ENCODE results near the gene TRPV3.
"Not testable (repeated sequence)": the region's sequence is repeated elsewhere in the genome, so short reads cannot be mapped to it uniquely, and the experiment has no call there.

The TRPV3 gene

DNA sequence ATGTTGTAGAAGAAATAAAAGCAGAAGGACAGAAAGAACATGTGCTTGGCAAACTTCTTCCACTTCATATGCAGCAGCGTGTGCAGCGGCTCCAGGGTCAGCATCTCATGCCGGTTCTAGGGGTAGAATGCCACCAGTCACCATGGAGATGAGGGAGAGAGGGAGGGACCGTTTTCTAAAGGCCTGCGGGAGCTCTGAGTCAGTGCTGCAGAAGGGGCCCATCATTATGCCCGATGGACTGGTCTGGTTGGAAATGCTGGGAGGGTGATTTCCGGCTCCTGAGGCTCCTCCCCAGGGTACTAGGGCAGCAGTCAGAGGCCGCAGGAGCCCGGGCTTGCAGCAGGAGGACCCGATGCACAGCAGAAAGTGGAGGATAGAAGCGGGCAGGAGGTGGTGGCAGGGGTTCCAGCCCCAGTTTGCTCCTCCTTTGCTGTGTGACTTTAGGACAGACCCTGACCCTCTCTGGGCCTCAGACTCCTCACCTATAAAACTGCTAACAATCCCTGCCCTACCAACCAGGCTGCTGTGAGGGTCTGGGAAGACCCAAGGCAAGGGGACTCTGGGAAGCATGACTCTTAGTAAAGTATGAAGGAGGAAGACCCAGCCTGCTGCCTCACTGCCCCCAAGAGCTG is 28.6 kb downstream of the TRPV3 start:
- TF ChIP-seq, protein P1, sequence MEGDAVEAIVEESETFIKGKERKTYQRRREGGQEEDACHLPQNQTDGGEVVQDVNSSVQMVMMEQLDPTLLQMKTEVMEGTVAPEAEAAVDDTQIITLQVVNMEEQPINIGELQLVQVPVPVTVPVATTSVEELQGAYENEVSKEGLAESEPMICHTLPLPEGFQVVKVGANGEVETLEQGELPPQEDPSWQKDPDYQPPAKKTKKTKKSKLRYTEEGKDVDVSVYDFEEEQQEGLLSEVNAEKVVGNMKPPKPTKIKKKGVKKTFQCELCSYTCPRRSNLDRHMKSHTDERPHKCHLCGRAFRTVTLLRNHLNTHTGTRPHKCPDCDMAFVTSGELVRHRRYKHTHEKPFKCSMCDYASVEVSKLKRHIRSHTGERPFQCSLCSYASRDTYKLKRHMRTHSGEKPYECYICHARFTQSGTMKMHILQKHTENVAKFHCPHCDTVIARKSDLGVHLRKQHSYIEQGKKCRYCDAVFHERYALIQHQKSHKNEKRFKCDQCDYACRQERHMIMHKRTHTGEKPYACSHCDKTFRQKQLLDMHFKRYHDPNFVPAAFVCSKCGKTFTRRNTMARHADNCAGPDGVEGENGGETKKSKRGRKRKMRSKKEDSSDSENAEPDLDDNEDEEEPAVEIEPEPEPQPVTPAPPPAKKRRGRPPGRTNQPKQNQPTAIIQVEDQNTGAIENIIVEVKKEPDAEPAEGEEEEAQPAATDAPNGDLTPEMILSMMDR (IDR thresholded peaks at IDR 0.05; ENCODE audit: low read depth, low read length) = no peak
- H3K4me3 ChIP-seq (ENCODE audit: low read depth, low read length) = no peak overlapping the region

DNA sequence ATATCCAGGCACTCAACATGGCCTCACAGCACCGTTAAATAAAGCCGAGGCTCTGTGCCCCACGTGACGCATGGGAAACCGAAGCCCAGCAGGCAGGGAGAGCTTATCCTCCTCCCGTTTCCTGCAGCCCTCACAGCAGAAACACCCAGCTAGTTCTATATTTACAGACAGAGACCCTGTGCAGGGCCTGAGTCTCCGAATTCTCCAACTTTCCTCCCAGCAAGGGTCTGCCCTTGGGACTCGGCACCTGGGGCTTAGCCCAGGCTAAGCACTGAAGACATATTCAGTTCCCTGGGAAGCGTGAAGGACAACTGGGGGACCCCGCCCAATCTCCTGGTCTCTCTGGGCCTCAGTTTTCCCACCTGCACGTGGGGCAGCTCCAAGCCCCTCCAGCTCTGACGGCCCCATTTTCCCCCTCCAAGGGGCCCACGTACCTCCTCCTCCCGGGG is 29.2 kb downstream of the TRPV3 start:
- H3K4me3 ChIP-seq (ENCODE audit: low read depth, low read length) = no peak overlapping the region
- TF ChIP-seq, protein P1 (IDR thresholded peaks at IDR 0.05; ENCODE audit: low read depth, low read length) = no peak

DNA sequence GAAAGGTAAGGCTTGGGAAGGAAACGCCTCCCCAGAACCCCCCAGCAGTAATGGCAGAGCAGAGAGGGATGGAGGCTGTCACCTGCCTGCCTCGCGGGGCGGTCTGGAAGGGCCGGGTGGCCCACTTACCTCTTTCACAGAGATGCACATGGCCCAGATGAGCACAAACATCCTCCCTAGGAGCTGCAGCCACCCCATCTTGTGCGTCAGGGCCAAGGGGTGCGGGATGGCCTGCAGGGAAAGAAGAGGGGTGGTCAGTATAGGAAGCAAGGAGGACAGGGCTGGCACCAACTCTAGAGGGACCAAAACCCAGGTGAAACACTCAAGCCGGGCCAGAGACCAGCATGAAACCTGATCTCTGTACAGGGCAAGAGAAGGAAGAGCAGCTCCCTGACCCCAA is 29.7 kb downstream of the TRPV3 start:
- TF ChIP-seq, protein P1 (IDR thresholded peaks at IDR 0.05; ENCODE audit: low read depth, low read length) = no peak
- no peak overlapping the region for H3K4me3 ChIP-seq (ENCODE audit: low read depth, low read length)

DNA sequence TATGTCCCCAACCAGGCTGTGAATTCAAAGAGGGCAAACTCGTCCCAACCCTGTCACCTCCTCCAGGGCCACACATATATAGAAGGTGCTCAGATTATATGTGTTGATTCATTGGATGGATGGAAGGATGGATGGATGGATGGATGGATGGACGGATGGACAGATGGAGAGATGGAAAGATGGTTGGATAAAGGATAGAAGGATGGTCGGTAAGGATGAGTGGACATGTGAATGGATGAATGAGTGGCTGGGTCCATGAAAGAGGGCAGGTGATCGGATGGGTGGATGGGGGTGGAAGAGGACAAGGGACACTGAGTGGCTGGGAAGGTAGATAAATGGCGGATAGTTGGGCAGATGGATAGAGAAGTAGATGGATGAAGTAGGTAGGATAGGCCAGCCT is 30.1 kb downstream of the TRPV3 start:
- TF ChIP-seq, protein P1 (IDR thresholded peaks at IDR 0.05; ENCODE audit: low read depth, low read length) = no peak
- H3K4me3 ChIP-seq (ENCODE audit: low read depth, low read length) = no peak overlapping the region

DNA sequence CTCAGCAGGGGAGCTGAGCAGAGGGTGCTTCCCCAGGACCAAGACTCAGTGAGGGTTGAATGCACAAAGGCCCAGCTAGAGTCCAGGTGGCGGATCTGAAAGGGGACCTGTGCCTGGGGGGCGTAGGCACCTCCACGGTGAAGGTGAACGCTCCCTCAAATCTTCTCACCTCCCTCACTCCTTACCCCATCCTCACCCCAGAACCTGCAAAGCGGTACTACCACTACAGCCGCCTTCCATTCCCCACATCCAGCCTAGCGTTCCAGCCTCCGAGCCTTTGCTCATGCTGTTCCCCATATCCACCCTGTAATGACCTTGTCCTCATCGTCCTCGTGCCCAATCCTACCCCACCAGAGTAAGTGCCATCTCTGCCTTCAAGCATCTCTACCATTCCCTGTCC is 30.6 kb downstream of the TRPV3 start:
- no peak overlapping the region for H3K4me3 ChIP-seq (ENCODE audit: low read depth, low read length)
- TF ChIP-seq, protein P1 (IDR thresholded peaks at IDR 0.05; ENCODE audit: low read depth, low read length) = no peak

DNA sequence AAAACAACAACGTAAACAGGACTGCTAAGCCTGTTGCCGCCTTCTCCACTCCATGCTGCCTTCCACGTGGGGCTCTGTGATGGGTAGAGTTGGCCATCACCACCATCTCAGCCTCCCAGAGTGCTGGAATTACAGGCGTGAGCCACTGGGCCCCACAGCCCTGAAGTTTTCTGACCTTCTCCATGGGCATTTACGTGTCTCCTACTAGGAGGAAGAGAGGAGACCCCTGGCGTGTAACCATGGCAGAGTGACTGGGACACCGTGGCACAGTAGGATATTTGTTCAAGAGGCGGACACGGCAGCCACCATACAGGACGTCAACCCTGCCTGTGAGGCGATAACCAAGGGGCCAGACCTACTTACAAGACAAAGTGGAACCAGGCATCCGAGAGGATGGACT is 31.1 kb downstream of the TRPV3 start:
- no peak overlapping the region for H3K4me3 ChIP-seq (ENCODE audit: low read depth, low read length)
- TF ChIP-seq, protein P1 (IDR thresholded peaks at IDR 0.05; ENCODE audit: low read depth, low read length) = no peak

DNA sequence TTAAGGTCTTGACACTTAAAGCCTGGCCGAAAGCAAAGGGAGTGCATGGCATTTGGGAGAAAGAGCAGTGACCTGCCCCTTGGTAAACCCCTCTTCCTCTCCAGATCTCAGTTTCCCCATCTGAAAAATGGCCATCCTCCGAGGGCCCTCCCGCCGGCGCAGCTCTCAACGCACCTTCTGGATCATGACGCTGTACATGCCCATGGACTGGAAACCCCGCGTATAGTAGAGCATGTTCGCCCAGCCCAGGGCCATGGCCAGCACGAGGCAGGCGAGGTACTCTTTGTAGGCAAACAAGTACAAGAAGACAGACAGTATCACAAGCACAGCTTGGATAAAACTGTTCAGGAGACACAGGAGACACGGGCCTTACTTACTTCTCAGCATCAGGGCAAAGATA is 33.6 kb downstream of the TRPV3 start:
- no peak overlapping the region for H3K4me3 ChIP-seq (ENCODE audit: low read depth, low read length)
- TF ChIP-seq, protein P1 (IDR thresholded peaks at IDR 0.05; ENCODE audit: low read depth, low read length) = no peak

DNA sequence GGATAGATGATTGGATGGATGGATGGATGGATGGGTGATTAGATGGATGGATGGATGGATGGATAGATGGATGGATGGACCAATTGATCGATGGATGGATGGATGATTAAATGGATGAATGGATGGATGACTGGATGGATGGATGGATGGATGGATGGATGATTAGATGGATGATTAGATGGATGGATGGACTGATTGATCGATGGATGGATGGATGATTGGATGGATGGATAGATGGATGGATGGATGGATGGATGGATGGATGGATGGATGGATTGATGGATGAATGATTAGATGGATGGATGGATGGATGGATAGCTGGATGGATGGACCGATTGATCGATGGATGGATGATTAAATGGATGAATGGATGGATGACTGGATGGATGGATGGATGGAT is 38.1 kb downstream of the TRPV3 start:
- H3K4me3 ChIP-seq (ENCODE audit: low read depth, low read length) = not testable (repeated sequence)
